ENCODE results near the gene PSMD11.

- TF ChIP-seq, protein P1, sequence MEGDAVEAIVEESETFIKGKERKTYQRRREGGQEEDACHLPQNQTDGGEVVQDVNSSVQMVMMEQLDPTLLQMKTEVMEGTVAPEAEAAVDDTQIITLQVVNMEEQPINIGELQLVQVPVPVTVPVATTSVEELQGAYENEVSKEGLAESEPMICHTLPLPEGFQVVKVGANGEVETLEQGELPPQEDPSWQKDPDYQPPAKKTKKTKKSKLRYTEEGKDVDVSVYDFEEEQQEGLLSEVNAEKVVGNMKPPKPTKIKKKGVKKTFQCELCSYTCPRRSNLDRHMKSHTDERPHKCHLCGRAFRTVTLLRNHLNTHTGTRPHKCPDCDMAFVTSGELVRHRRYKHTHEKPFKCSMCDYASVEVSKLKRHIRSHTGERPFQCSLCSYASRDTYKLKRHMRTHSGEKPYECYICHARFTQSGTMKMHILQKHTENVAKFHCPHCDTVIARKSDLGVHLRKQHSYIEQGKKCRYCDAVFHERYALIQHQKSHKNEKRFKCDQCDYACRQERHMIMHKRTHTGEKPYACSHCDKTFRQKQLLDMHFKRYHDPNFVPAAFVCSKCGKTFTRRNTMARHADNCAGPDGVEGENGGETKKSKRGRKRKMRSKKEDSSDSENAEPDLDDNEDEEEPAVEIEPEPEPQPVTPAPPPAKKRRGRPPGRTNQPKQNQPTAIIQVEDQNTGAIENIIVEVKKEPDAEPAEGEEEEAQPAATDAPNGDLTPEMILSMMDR (IDR thresholded peaks at IDR 0.05; ENCODE audit: insufficient read depth, low read length, poor library complexity, severe bottlenecking) = no peak
- no peak for TF ChIP-seq EZH2phosphoT487 (conservative IDR thresholded peaks at IDR 0.05; ENCODE audit: low read length)
Observed at GRCh38 chr17:32493976-32494513, 49.7 kb downstream of the PSMD11 start.
